Measurements from ENCODE around the gene FAM107B.

FAM107B gene

DNA sequence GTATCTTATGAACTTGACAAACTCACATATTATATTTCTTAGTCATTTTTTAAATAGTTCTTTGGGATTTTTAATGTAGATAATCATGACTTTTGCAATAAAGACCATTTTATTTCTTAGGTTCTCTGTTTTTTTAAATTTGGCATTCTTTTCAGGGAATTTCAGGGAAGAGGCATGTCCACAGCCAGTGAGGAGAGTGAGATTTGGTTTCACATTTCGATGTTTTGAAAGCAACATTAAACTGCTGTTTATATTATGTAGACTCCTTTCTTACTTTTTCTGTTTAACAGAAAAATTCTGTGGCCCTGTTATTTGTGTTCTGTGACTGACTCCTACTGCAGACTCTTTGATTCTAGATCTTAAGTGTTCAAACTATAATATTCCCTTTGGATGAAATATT lies 153.7 kb downstream of the FAM107B start:
- H3K4me3 Mint-ChIP-seq, result no peak overlapping the region
- H3K4me1 Mint-ChIP-seq, result peaks cover 70% of the 10 kb centered on the region
- H3K36me3 Mint-ChIP-seq (ENCODE audit: low read depth), result no peaks in the 10 kb centered on the region
- H3K9me3 Mint-ChIP-seq, result no peaks in the 10 kb centered on the region
- peak overlapping the region; percentile 49 for H3K27ac Mint-ChIP-seq
- no peak for DNase-seq
- peaks cover 6% of the 10 kb centered on the region for H3K27me3 Mint-ChIP-seq (ENCODE audit: low read depth, poor library complexity)
- TF ChIP-seq, protein P1, sequence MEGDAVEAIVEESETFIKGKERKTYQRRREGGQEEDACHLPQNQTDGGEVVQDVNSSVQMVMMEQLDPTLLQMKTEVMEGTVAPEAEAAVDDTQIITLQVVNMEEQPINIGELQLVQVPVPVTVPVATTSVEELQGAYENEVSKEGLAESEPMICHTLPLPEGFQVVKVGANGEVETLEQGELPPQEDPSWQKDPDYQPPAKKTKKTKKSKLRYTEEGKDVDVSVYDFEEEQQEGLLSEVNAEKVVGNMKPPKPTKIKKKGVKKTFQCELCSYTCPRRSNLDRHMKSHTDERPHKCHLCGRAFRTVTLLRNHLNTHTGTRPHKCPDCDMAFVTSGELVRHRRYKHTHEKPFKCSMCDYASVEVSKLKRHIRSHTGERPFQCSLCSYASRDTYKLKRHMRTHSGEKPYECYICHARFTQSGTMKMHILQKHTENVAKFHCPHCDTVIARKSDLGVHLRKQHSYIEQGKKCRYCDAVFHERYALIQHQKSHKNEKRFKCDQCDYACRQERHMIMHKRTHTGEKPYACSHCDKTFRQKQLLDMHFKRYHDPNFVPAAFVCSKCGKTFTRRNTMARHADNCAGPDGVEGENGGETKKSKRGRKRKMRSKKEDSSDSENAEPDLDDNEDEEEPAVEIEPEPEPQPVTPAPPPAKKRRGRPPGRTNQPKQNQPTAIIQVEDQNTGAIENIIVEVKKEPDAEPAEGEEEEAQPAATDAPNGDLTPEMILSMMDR (IDR thresholded peaks at IDR 0.05), result no peak

DNA sequence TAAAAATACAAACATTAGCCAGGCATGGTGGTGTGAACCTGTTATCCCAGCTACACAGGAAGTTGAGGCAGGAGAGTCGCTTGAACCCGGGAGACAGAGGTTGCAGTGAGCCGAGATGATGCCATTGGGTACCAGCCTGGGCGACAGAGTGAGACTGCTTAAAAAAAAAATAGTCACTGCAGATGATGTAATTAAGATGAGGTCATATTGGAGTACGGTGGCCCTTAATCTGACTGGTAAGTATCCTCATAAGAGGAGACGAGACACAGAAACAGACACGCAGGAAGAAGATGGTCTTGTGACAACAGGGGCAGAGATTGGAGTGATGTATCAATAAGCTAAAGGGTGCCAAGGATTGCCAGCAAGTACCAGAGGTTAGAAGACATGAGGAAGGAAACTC lies 156.0 kb downstream of the FAM107B start:
- TF ChIP-seq, protein P1 (IDR thresholded peaks at IDR 0.05), result no peak
- H3K27me3 Mint-ChIP-seq (ENCODE audit: low read depth, poor library complexity), result peaks cover 7% of the 10 kb centered on the region
- no peaks in the 10 kb centered on the region for H3K9me3 Mint-ChIP-seq
- DNase-seq, result no peak
- no peaks in the 10 kb centered on the region for H3K36me3 Mint-ChIP-seq (ENCODE audit: low read depth)
- H3K27ac Mint-ChIP-seq, result no peak overlapping the region
- H3K4me3 Mint-ChIP-seq, result no peak overlapping the region
- H3K4me1 Mint-ChIP-seq, result peaks cover 57% of the 10 kb centered on the region

DNA sequence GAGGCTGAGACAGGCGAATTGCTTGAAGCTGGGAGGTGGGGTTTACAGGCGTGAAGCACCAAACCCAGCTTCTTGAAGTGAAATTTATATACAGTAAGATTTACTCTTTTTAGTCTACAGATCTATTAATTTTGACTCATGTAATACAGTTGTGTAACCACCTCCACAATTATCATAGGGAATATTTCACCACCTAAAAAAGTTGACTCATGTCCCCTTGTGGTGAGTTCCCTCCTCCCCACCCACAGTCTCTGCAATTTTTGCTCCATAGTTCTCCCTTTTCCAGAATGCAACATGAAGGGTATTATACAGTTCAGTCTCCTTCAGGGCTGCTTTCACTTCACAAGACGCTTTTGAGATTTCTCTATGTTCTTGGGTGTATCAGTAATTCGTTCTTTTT lies 156.8 kb downstream of the FAM107B start:
- Mint-ChIP-seq H3K4me1 (peaks cover 52% of the 10 kb centered on the region), H3K9me3 (no peaks in the 10 kb centered on the region), H3K27ac (no peak overlapping the region), H3K36me3 (ENCODE audit: low read depth) (no peaks in the 10 kb centered on the region), H3K27me3 (ENCODE audit: low read depth, poor library complexity) (peaks cover 7% of the 10 kb centered on the region), H3K4me3 (no peak overlapping the region)
- TF ChIP-seq, protein P1 (IDR thresholded peaks at IDR 0.05), result no peak
- DNase-seq, result no peak

DNA sequence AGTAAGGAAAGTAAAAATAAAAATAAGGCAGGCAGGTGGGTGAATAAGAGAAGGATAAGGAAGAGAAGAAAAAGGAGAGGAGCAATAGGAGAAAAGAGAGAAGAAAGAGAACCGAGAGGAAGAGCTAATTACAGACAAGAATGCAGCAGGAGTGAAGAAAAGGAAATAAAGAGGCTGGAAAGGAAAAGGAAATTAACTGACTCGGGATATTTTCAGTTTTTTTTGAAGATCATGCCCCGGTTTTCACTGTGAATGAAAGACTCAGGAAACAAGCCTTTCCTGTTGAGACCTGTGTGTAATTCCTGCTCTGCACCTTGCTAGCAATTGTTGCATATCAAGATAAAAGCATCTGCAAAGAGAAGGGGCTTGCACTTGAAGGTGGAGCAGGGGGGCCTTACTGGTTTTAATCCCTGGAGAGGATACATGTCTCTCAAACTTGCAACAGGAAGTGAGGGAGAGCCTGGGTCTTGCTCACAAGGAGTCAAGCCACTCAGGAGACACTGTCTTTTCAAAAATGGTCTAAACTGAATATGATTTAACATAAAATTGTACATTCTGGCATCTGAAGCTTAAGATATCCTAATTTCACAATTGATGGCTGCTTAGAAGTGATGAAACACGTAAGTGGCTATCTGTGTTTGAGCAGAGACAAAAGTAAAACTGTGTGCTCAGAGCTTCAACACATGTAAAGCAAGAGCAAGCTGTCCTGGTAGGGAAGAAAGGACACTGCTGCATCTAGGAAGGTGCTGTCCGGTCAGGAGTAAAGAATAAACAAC lies 157.6 kb downstream of the FAM107B start:
- Mint-ChIP-seq H3K36me3 (ENCODE audit: low read depth) (no peaks in the 10 kb centered on the region), H3K4me3 (no peak overlapping the region)
- TF ChIP-seq, protein P1 (IDR thresholded peaks at IDR 0.05), result no peak

DNA sequence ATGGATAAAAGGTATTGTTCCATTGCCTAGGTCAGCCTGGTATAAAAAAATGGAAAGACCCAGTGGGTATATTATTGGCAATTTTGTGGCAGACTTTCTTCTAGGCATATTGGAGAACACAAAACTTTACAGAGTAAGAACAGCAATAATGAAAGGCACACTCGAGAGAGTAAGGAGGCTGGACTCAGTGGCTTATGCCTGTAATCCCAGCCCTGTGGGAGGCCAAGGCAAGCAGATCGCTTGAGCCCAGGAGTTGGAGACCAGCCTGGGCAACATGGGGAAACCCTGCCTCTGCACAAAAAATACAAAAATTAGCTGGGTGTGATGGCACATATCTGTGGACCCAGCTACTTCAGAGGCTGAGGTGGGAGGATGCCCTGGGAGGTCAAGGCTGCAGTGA lies 158.2 kb downstream of the FAM107B start:
- Mint-ChIP-seq H3K36me3 (ENCODE audit: low read depth) (no peaks in the 10 kb centered on the region), H3K27ac (no peak overlapping the region), H3K4me1 (peaks cover 40% of the 10 kb centered on the region), H3K27me3 (ENCODE audit: low read depth, poor library complexity) (peaks cover 7% of the 10 kb centered on the region), H3K4me3 (no peak overlapping the region), H3K9me3 (no peaks in the 10 kb centered on the region)
- TF ChIP-seq, protein P1 (IDR thresholded peaks at IDR 0.05), result no peak
- DNase-seq, result no peak

More for the DNA sequence above, 157.6 kb downstream of the FAM107B start:
- peaks cover 7% of the 10 kb centered on the region for H3K27me3 Mint-ChIP-seq (ENCODE audit: low read depth, poor library complexity)
- H3K27ac Mint-ChIP-seq, result peak overlapping the region; percentile 52
- H3K9me3 Mint-ChIP-seq, result no peaks in the 10 kb centered on the region
- peaks cover 47% of the 10 kb centered on the region for H3K4me1 Mint-ChIP-seq
- DNase-seq, result no peak

DNA sequence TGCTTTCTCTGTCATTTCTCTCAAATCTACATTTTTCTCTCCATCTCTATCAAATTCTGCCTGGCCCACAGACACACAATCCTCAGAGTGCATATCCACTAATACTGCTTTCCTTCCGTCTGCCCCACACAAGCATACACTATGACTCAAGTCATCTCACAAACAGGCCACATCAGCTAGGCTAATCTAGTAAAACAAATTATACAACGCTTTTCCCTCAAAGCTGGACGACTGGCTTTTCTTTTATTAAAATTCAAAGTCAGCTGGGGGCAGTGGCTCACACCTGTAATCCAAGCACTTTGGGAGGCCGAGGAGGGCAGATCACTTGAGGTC lies 161.1 kb downstream of the FAM107B start:
- peaks cover 14% of the 10 kb centered on the region for H3K27me3 Mint-ChIP-seq (ENCODE audit: low read depth, poor library complexity)
- no peak for DNase-seq
- H3K9me3 Mint-ChIP-seq, result no peaks in the 10 kb centered on the region
- no peaks in the 10 kb centered on the region for H3K36me3 Mint-ChIP-seq (ENCODE audit: low read depth)
- TF ChIP-seq, protein P1 (IDR thresholded peaks at IDR 0.05), result no peak
- H3K4me1 Mint-ChIP-seq, result peaks cover 20% of the 10 kb centered on the region
- no peak overlapping the region for H3K4me3 Mint-ChIP-seq
- no peak overlapping the region for H3K27ac Mint-ChIP-seq
